GM19035 (cell line): Measurements from ENCODE around the gene ALK.

Experiments used
- ATAC-seq: cut with Tn5 transposase; IDR thresholded peaks from one replicate; pipeline ENCODE4 v1.9.1; 2021; ENCODE audit not compliant: unreplicated experiment

The ALK gene

DNA sequence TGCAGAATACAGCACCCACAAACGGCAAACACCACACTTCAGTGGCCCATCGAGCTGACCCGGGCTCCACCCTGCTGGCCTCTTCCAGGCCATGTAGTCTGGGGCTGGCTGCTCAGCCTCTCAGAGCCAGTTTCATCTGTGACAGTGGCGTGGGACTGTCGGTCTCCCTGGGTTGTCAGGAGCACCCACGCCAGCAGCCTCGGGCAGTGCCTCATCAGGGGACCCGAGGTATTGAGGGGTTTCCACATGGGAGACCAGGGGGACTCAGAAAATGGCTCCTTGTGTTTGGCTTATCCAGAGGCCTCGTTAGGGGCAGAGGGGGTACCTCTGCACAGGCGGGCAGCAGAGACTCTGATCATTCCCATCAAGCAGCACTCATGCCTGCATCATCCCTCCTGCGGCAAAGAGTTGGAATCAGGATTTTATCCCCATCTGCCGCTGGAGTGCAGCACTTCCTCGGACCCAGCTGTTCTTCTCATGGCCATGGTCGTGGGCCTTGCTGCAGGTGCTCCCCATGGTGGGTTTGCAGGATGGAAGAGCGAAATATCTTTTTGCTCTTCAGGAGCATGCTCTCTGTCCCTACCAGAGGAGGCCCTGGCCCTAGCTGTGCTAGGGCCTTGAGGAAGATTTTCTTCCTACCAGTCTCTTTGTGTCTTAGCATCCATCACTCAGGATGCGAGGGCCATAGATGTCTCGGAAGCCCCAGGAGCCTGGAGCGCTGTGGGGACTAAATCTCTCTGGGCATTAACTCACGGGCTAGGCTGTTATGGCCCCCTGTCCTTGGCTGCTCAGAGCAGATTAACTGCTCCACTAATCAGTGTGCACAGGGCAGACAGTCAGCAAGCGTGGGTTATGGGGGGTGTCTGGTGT, 705.4 kb downstream of the ALK start:
- ATAC-seq, result no peak

DNA sequence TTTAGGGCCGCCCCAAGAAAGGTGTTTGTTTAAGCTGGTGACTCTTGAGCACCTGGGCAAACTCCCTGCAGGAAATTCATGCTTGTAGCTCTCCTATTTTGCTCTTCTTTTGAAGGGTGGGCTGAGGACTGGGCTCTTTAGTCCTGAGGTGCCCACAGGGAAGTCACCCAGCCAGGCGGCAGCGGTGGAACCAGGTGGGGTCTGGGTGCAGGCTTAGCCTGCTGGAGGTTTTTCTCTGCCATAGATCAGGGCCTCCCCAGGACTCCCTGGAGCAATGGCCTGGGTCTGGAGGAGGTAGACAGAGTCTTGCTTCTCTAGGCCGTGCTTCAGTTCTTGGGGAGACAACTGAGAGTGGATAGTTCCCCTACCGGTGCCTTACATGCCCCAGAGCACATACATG, 706.3 kb downstream of the ALK start:
- ATAC-seq, result no peak

- ATAC-seq, result no peak
Observed at GRCh38 chr2:29213888-29214291, 707.5 kb downstream of the ALK start.

GRCh38 chr2:29212009-29212408, 709.4 kb downstream of the ALK start:
- no peak for ATAC-seq

DNA sequence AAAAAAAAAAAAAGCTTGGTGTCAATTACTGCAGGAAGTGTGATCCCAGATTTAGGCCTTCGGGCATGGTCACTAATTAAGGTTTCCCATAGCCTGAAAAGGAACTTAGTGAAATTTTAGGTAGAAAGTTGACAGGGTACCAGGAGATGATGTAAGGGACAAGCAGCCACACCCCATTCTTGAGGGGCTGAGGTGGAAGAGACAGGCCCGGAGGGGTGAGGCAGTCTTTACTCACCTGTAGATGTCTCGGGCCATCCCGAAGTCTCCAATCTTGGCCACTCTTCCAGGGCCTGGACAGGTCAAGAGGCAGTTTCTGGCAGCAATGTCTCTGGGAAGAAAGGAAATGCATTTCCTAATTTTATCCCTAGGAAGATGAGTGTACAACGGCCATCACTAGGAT, 711.8 kb downstream of the ALK start:
- ATAC-seq, result no peak

DNA sequence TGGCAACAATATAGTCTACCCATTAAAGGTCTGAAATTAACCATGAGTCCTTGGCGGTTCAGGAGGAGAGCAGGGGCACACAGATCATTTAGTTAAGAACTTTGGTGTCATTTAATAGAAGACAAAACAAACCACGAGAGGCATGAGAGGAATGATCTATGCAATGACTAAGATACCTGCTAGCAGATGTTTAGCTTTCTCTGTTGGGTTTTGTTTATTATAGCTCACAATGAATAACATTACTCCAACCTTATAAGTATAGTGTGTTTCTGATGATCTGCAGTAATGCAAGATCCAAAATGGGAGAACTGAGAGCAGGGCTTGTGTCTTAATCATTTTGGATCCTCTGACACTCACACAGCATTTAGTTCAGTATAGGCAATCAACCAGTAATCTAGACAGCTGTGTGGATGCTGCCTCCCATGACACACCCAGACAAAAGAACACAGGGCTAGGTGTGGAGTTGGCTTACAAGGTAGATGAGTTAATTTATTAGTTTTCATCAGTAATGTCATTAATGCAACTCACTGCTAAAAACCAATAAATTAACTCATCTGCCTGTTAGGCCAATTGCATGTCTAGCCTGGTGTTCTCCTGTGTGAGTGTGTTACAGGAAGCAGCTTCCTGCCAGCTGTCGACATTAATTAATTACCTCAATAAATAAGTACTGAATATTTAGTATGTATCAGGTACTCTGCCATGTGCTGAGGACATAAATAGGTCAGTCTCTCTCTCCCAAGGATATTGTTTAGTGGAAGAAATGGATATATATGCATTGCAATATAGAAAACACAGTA, 713.8 kb downstream of the ALK start:
- no peak for ATAC-seq

- ATAC-seq, result no peak
Observed at GRCh38 chr2:29206941-29207340, 714.4 kb downstream of the ALK start.

DNA sequence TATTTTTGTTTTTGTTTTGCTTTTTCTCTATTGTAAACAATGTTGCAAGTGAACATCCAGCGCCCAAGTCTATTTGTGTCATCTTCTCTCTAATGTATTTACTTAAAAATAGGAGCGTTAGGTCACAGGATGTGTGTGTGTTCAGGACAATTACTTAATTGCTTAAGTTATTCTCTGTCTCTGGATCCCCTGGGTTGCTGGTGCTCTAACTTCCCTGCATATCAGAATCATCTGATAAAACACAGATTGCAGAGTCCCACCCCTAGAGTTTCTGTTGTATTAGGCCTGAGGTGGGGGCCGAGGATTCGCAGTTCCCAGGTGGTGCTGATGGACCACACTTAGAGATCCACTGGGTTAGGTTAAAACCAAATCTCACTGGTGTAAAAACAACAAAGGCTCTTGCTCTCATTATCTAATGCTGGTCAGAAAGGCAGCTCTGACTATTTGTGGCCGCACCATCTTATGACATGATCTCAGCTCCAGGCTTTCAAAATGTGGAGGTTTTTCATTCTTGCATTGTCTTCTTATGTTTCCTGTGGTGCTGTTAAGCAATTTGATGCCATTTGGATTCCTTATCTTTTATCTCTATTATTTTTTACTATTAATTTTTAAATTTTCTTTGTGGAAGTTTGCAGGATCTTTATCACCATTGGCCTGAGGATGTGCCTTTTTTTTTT, 718.4 kb downstream of the ALK start:
- ATAC-seq, result no peak

DNA sequence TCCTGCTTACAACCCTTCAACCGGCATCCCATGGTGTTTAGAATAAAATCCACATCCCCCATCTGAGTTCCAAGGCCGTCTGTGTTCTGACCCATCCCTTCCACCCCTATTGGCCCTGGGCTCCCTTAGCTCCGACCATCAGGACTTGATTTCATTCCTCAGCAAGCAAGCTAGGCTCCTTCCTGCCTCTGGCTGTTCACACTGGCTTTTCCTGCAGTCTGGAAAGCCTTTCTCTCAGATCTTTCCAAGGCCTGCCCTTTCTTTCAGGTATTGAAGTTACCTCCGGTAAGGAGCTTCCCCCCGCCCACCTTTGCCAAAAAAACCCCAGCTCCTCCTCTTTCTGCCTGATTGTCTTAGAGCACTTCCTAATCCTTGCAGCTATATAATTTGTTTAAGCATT, 719.4 kb downstream of the ALK start:
- ATAC-seq, result no peak

DNA sequence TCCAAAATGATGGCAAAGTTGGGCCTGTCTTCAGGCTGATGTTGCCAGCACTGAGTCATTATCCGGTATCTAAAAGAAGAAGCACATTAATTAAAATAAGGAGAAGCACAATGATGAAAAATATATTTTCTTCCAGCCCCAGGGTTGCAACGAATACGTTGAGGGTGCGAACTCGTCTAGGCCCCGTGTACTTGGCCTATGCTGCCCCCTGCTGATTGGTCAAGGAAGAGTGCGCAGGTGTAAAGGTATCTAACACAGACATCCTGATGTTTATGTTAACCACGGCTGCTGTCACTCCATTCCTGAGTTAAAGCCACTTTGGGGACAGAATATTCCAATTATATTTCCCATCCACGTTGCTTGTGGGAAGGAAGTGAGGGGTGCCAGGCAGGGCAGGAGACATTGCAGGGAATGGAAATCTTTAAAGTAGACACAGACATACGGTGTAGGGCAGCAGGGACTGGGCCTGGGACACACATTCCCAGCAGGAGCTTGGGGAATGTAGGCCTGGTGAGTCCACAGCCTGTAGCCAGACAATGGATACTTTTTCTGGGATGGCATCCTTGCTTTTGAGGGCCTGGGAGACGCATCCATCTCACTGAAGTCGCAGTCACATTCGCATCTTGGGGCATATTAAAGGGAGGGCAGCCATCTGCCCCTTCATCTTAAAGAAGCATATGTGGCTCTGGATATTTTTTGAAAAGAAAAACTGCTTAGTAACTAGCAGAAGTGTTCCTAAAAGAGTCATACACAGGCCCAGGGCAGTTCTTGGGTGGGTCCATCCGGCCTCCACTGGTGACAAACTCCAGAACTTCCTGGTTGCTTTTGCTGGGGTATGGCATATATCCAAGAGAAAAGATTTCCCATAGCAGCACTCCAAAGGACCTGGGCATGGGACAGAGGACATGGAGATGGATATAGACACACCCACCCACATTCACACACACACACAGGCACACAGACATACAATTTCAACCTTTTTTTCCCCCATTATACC, 724.3 kb downstream of the ALK start:
- no peak for ATAC-seq

DNA sequence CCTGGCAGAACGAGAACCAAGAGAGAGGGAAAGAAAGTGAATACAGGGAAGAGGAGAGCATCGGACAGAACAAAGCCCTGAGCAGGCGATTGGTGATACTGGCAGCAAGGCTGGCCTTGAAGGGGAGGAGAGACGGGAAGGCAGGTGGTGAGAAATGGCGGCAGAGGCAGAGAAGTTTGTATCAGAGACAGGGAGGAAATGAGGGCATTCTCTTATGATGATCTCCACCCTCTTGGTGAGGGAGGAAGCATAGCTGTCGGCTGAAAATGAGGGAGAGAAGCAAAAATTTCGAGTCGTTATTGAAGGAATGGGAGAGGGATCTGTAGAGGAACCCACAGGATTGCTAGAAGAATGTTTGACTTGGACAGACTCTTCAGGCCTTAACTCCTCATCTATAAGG, 725.6 kb downstream of the ALK start:
- no peak for ATAC-seq

DNA sequence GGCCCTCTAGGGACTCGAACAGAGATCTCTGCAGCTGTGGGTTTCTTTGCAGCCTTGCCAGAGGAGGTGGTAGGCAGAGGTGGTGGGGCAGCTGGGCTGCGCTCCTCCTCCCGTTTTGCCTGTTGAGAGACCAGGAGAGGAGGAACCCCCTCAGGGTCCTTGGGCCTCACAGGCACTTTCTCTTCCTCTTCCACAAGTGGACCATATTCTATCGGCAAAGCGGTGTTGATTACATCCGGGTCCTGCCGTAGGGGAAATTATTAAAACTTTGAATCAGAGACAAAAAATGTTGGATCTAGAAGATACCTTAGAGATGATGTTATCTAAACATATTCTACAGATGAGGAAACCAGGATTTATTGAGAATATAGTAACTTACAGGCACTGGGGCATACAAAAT, 727.7 kb downstream of the ALK start:
- ATAC-seq, result no peak

DNA sequence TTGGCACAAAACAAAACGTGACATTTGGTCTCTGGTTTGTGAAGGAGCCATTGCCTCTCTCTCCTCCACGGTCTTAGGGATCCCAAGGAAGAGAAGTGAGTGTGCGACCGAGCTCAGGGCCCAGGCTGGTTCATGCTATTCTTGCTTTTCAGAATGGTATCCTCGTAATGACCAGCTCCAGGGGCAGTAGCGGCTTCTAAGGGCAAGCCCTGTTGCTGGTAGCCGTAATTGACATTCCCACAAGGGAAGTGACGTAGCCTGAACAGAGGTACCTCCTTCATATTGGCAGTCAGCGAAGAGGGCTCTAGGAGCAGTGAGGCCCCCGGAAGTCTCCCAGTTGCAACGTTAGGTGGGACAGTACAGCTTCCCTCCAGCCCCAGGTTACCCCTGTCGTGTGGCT, 728.3 kb downstream of the ALK start:
- no peak for ATAC-seq

DNA sequence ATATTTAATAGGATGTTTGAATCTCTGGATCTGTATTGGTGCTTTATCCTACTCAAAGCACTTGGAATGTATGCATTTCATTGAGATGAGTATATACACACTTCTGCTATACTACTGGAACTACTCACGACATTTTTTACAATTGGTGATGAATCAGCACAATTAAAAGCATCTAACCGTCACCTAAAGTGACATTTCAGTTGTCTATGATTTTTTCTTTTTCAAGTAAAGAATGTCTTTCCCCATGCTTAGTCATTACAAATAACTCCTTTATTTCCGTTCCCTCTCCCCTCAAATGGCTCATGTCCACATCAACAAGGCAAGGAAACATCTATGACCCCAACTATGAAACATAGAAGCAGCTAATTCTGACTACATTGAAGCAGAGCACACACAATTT, 728.9 kb downstream of the ALK start:
- no peak for ATAC-seq

- no peak for ATAC-seq
Observed at GRCh38 chr2:29191817-29192216, 729.6 kb downstream of the ALK start.

GRCh38 chr2:29189052-29189451, 732.3 kb downstream of the ALK start:
- ATAC-seq, result no peak

DNA sequence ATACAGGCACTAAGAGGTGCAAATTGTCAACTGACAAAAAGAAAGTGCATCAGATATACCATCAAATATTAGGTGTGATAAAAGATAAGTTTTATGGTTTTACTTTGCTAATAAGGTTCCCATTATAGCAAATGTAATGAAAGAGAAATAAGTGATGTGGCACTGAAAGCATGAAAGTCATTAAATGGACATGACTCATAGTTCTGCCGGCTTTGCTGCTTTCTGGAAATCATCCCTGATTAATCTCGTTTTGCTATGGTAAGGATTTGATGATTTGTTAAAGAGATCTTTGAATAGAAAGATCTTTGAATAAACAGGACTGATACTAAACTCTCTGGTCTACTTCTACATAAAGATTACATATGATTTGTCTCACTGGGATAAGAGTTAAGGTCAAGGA, 733.5 kb downstream of the ALK start:
- ATAC-seq, result no peak

DNA sequence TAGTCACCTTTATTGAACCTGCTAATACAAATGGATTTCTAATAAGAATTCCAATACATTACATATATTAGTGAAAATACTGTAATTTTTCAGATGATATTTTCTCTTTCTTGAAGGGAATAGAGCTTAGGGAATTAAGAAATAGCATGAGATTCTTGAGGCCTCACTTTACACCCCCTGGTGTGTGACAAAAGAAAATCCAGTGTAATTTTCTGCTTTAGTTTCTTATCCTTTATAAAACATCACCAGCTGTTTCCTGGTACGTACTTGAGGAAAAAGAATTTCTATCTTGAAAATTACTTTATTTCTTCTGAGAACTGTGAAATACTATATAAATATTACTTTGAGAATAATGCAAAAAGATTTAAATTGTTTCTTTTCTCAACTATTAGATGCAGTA, 734.6 kb downstream of the ALK start:
- no peak for ATAC-seq

GRCh38 chr2:29184531-29184930, 736.9 kb downstream of the ALK start:
- no peak for ATAC-seq

DNA sequence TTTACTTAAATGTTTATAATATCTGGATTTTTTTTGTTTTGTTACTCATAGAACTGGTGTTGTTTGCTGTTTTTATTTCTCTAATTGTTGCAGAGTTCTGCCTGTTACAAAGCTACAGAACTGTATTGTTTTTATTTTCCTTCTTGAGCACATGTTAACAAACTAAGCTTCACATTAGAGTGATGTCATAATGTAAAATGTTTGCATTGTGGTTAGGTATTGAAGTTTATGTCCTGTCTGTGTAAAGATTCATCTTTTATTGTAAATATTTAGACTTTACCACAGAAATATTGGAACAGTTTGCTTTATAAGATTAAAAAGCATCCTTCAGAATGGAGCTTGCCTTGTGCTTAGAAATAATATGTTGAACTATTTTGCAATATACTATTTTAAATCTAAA, 738.5 kb downstream of the ALK start:
- ATAC-seq, result no peak

GRCh38 chr2:29182334-29182733, 739.1 kb downstream of the ALK start:
- ATAC-seq, result no peak
